GM20431 (cell line): ENCODE data around the gene ZNF135.

Source experiments
- in situ Hi-C: fragments of 300-500 bp; cut with MseI, MboI; formaldehyde crosslinking; loops from one replicate; pipeline ENCODE4 v1.15.0; 2020; ENCODE audit warnings: low sequenced_read_pairs; ENCODE audit not compliant: unreplicated experiment

The ZNF135 gene

DNA sequence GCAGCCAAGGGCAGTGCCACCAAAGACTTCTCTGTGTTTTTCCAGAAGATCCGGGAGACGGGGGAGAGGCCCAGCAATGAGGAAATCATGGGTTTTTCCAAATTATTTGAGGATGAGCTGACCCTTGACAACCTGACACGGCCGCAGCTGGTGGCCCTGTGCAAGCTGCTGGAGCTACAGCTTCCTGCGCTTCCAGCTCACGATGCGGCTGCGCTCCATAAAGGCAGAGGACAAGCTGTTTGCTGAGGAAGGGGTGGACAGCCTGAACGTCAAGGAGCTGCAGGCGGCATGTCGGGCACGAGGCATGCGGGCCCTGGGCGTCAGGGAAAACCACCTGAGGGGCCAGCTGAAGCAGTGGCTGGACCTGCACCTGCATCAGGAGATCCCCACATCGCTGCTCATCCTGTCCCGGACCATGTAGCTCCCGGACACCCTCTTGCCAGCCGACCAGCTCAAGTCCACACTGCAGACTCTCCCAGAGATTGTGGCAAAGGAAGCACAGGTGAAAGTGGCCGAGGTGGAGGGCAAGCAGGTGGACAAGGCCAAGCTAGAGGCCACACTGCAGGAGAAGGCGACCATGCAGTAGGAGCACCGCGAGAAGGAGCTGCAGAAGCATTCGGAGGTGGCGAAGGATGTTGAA is 13.6 kb upstream of the ZNF135 start:
- in situ Hi-C loops: no loop called here

DNA sequence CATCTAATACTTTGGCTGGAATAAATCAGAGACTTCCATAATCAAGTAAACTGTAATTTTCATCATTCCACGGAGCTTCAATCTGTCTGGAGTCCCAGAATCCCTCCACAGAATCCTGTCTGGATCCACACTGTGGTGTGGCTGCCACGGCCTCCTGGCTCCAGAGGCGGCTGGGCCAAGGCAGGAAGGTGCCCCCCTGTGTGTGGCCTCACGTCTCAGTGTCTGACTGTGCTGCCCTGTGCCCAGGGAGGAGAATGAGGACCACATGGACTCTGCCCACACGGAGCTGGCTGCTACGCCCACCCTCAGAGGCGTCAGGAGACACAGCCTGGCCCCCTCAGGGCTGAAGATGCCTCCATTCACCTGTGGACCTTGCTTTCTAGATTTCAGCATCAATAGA is 12.2 kb upstream of the ZNF135 start:
- in situ Hi-C loops: no loop called here

DNA sequence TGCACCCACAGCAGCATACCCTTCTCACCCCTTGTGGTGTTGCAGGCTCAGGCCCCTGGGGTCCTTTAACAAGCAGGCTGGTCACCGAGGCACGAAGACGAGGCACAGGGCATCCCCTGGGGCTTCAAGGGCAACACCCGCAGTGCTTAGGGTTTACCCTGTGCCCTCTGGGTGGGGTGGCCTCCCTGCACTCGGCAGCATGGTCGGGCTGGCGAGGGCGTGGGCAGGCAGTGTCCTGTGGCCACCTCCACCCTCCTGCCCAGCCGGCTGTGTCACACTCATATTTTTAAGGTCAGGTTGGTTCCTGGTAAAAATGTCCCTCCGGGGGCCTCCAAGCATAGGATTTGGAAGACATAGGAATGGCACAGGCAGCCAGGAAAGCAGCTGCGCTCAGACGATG is 11.4 kb upstream of the ZNF135 start:
- in situ Hi-C loops: no loop called here

GRCh38 chr19:58052256-58052655 is 6.8 kb upstream of the ZNF135 start:
- in situ Hi-C loops: no loop called here

DNA sequence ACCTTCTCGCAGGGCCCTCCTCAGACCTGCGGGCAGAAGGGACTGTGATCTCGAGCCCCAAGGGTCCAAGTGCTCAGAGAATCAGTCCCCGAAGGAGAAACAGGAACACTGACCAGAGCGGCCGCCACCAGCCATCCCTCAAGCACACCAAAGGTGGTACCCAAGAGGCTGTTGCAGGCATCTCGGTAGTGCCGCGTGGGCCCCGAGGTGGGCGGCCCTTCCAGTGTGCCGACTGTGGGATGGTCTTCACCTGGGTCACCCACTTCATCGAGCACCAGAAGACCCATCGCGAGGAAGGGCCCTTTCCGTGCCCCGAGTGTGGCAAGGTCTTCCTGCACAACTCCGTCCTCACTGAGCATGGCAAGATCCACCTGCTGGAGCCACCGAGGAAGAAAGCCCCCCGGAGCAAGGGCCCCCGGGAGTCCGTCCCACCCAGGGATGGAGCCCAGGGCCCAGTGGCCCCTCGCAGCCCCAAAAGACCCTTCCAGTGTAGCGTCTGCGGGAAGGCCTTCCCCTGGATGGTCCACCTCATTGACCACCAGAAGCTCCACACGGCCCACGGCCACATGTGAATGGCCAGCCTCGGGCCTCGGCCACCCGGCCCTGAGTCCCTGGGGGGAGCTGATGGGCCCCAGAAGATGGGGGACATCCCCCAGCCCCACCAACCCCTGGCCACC is 5.5 kb upstream of the ZNF135 start:
- in situ Hi-C loops: no loop called here

GRCh38 chr19:58054901-58055874 is 3.9 kb upstream of the ZNF135 start:
- in situ Hi-C loops: no loop called here

- in situ Hi-C loops: no loop called here
These were observed 2.8 kb upstream of the ZNF135 start for GRCh38 chr19:58056261-58056660.

DNA sequence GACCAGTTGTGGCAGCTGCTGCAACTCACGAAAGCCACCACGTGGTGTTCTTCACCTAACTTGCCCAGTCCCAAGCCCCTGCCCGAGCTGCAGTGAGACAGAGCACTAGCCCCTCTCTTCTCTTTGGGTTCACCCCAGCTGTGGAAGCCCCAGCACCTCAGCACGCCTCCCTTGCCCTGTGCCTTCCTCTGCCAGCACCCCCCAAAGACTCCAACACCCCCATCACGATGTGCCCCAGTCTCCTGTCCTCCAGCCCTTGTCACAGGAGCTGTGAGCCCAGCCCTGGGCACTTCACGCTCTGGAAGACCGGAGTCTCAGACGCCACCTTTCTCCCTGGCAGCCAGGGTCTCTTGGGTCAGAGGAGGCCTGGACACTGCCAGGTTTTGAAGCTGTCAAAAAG is 2.2 kb upstream of the ZNF135 start:
- in situ Hi-C loops: no loop called here

DNA sequence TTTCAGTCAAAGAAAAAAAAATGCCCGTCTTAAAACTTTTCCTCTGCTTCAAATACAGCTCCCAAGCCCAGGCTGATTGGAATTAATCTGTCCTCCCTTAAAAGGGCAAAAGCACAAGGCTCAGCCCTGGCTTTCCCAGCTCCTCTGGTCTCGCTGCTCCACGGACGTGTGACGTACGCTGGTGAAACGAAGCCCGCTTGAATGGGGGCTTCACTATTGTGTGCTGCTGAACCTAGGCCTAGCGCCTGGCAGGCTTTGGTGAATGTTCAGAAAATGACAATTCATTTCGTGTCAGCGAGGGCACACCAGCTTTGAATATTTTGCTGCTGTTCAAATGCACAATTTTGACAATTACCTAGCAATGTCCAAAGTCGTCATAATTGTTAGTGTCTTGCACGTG is 615 bp upstream of the ZNF135 start:
- in situ Hi-C loops: no loop called here

GRCh38 chr19:58059671-58060078 is 593 bp downstream of the ZNF135 start:
- in situ Hi-C loops: no loop called here

- in situ Hi-C loops: no loop called here
These were observed 1.1 kb downstream of the ZNF135 start for GRCh38 chr19:58060231-58060630.

GRCh38 chr19:58063712-58064111 is 4.6 kb downstream of the ZNF135 start:
- in situ Hi-C loops: no loop called here

DNA sequence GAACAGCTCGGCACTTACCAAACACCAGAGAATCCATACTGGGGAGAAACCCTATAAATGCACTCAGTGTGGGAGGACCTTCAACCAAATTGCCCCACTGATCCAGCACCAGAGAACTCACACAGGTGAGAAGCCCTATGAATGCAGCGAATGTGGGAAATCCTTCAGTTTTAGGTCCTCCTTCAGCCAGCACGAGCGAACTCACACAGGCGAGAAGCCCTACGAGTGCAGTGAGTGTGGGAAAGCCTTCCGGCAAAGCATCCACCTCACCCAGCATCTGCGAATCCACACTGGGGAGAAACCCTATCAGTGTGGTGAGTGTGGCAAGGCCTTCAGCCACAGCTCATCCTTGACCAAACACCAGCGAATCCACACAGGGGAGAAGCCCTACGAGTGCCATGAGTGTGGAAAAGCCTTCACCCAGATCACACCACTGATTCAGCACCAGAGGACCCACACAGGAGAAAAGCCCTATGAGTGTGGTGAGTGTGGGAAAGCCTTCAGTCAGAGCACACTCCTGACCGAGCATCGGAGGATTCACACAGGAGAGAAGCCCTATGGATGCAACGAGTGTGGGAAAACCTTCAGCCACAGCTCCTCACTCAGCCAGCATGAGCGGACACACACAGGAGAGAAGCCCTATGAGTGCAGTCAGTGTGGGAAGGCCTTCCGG is 8.3 kb downstream of the ZNF135 start:
- in situ Hi-C loops: no loop called here

DNA sequence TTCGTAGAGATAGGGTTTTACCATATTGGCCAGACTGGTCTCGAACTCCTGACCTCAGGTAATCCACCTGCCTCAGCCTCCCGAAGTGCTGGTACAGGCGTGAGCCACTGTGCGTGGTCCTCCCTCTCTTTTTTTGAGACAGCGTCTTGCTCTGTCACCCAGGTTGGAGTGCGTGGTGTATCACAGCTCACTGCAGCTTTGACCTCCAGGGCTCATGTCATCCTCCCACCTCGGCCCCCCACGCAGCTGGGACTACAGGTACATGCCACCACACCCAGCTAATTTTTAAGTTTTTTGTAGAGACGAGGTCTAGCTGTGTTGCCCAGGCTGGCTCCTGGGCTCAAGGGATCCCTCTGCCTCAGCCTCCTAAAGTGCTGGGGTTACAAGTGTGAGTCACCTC is 20.7 kb downstream of the ZNF135 start:
- in situ Hi-C loops: no loop called here

GRCh38 chr19:58083021-58083420 is 23.9 kb downstream of the ZNF135 start:
- in situ Hi-C loops: no loop called here

DNA sequence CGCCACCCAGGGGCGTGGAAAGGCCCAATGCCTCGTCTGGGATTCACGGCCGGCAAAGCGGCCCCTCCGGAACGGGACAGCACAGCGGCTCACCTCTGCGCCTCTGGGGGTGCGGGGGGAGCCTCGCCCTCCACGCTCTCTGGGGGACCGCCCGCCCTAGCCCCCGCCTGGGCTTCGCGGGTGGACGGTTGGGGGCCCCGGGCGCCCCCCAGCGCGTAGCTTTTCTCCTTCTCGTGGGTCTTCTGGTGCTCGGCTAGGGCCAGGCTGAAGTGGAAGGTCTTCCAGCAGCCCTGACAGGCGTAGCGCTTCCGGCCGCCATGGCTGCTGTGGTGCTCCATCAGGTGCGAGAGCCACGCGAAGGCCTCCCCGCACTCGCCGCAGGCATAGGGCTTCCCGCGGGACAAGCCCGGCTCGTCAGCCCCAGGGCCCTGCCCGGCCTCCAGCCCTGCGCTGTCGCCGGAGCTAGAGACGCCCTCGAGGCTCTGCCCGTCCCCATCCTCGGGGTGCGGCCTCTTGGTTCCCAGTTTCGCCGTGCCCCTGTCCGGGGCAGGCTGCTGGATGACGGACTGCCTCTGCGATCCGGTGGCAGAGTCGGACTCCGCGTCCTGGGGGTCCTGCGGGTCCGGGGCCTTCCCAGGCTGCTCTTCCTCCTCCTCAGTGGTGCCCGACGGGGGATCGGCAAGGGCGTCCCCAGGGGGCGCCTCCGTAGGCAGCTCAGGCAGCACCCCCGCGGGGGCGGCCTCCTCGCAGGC is 25.7 kb downstream of the ZNF135 start:
- in situ Hi-C loops: no loop called here

DNA sequence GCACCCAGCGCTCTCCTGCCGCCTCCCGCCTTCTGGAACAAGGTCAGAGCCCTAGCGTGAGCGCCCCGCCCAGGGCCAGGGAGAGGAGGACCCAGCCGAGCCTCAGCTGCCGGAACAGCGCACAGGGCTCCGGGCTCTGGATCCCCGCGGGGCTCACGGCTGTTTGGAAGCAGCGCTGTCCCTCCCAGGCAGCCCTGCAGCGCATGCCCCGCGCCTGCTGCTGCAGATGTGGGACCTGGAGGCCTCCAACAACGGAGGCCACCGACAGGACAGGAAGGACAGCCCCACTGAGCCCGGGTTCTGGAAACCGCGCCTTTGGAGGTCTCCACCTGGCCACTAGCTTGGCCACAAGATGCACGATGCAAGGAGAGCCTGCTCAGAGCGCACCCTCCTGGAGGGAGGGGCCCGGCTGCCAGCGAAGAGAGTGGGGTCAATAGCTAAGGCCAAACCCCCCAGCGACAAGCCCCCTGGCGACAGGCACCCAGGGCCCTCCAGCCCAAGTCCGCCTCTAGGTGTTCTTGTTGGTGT is 26.3 kb downstream of the ZNF135 start:
- in situ Hi-C loops: no loop called here

DNA sequence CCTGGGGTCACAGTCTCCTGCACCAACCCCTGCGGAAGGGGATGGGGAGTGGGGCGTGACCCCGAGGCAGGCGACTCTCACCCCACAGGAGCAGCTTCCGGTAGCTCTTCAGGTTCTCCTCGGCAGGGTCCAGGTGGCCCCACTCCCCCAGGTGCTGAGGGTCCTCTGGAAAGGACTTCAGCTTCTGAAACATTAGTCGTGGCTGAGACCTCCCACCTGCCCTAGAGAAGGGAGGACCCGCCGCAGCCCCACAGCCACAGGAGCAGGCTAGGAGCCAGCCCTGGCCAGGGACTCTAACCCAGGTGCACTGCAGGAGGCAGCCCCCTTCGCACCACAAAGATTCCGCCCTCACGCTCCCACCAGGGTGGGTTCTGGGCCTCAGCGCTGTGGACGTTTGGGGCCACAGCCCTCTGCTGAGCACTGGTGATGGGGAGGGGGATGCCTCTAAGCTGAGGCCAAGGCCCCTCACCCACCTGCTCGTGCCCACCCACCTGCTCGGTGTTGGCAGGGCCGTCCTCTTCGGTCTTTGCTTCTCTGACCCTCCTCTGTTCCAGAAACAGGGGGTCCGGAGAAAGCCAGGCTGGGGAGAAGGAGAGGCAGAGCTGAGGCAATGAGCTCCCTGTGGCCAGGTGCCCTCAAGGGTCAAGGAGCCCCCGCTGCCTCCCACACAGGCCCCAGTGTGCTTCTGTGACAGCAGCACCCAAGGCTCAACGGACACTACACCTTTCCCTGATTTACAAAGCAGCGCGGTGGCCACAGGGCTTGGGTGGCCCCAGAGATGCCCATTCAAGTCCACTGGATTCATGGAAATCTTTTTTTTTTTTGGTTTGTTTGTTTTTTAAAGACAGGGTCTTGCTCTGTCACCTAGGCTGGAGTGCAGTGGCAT is 28.0 kb downstream of the ZNF135 start:
- in situ Hi-C loops: no loop called here
